ENCODE measurements around the gene DNASE2B. TPM values are rescaled to one million over a fixed set of nuclear protein-coding genes. Genes with fewer than 3 reads are reported as not detected.

The DNASE2B gene
- total and polyA plus RNA-seq, 2 experiments from 2014 or later, result not detected

DNA sequence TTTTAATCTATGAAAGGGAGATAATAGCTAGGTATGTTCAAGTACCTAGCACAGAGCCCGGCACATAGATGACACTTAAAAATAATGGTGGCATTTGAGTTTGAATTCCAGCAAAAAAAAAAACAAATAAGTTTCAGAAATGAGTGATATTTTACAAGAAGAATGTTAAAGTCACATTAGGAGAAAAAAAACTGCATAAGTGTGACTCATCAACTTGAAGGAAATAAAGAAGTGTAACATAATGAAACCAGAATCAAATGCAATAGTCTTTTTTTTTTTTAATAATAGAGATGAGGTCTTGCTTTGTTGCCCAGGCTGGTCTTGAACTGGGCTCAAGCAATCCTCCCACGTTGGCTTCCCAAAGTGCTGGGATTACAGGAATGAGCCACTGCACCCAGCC, 17.1 kb downstream of the DNASE2B start:
- H3K27ac ChIP-seq, result no peak overlapping the region
- no peak overlapping the region for H3K4me2 ChIP-seq
- H3K4me1 ChIP-seq (ENCODE audit: insufficient read depth), result no peaks in the 10 kb centered on the region
- H3K9me2 ChIP-seq (replicated peaks; ENCODE audit: insufficient read depth), result no peaks in the 10 kb centered on the region
- TF ChIP-seq EZH2 (IDR thresholded peaks at IDR 0.05; ENCODE audit: borderline replicate concordance) (no peak), CTCF (IDR thresholded peaks at IDR 0.05; ENCODE audit: poor library complexity) (no peak), EZH2phosphoT487 (IDR thresholded peaks at IDR 0.05; ENCODE audit: low read depth, severe bottlenecking, unreplicated experiment) (no peak)
- no peaks in the 10 kb centered on the region for H4K20me1 ChIP-seq (ENCODE audit: insufficient read depth, poor library complexity, severe bottlenecking)
- H3K79me2 ChIP-seq, result no peaks in the 10 kb centered on the region
- no peak overlapping the region for H3K4me3 ChIP-seq
- H3K36me3 ChIP-seq (replicated peaks; ENCODE audit: insufficient read depth, low read depth), result no peaks in the 10 kb centered on the region
- no peak for DNase-seq (ENCODE audit: low spot score)
- 83% methylated on average over 2 of the region's 2 CpGs for WGBS (ENCODE audit: low lambda C conversion rate, missing lambda C conversion rate)
- no peak overlapping the region for H2AFZ ChIP-seq
- no peaks in the 10 kb centered on the region for H3K9me3 ChIP-seq (ENCODE audit: low read depth)
- H3K27me3 ChIP-seq, result no peaks in the 10 kb centered on the region

DNA sequence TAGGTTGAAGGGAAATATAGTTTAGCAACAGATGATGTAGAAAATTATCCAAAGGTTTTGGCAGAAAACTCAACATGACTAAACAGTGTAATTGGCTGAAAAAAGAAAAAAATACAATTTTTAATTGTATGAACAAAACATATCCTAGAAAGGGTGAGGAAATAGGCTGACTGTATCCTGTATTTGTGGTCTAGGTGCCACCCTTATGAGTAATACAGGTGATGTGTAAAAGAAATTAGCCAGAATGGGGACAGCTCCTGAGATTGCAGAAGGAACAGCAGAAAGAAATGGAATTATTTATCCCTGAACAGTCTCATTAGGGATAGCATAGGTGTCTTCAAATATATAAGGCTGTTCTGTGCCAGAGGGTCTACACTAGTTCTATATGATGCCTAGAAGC, 24.6 kb downstream of the DNASE2B start:
- Histone ChIP-seq H4K20me1 (ENCODE audit: insufficient read depth, poor library complexity, severe bottlenecking) (no peaks in the 10 kb centered on the region), H3K9me3 (ENCODE audit: low read depth) (no peaks in the 10 kb centered on the region)

DNA sequence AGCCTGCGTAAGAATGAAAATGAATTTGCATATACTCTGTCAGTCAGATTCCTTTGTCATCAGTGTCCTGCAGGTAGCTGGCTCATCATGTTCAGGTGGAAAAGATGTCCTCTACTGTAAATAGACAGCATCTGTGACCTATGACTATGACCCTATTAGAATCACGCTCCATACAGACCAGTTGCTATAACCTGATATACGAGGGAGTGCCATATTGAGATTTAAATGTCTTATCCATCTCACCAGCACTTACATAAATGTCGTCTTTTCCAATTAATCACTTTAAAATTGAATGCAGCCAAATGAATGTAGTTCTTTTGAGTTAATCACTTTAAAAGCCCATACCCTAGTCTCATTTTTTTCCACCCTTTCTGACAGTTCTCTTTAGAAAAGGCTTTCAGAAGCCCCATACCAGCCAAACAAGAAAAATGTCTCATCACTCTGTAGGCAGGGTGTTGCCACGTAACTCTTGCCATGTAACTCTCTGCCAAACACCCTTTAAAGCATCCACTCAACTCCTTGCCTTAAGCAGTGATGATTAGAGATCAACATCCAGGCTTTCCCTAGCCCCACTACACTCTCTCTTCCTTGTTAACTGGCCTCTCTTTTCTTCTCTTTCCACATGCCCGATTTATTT, 26.3 kb downstream of the DNASE2B start:
- Histone ChIP-seq H3K27me3 (no peaks in the 10 kb centered on the region), H3K9me3 (ENCODE audit: low read depth) (no peaks in the 10 kb centered on the region), H3K36me3 (replicated peaks; ENCODE audit: insufficient read depth, low read depth) (no peaks in the 10 kb centered on the region), H3K4me1 (ENCODE audit: insufficient read depth) (no peaks in the 10 kb centered on the region), H4K20me1 (ENCODE audit: insufficient read depth, poor library complexity, severe bottlenecking) (no peaks in the 10 kb centered on the region), H2AFZ (no peak overlapping the region), H3K9me2 (replicated peaks; ENCODE audit: insufficient read depth) (no peaks in the 10 kb centered on the region), H3K27ac (no peak overlapping the region), H3K4me3 (no peak overlapping the region), H3K79me2 (no peaks in the 10 kb centered on the region), H3K4me2 (no peak overlapping the region)
- no peak for DNase-seq (ENCODE audit: low spot score)
- TF ChIP-seq EZH2phosphoT487 (IDR thresholded peaks at IDR 0.05; ENCODE audit: low read depth, severe bottlenecking, unreplicated experiment), result no peak
- TF ChIP-seq CTCF (IDR thresholded peaks at IDR 0.05; ENCODE audit: poor library complexity), result no peak
- no peak for TF ChIP-seq EZH2 (IDR thresholded peaks at IDR 0.05; ENCODE audit: borderline replicate concordance)
- WGBS (ENCODE audit: low lambda C conversion rate, missing lambda C conversion rate), result 83% methylated on average over 6 of the region's 6 CpGs

More for the DNA sequence above, 24.6 kb downstream of the DNASE2B start:
- Histone ChIP-seq H3K9me2 (replicated peaks; ENCODE audit: insufficient read depth) (no peaks in the 10 kb centered on the region), H3K36me3 (replicated peaks; ENCODE audit: insufficient read depth, low read depth) (no peaks in the 10 kb centered on the region), H3K27me3 (no peaks in the 10 kb centered on the region), H3K4me2 (no peak overlapping the region), H3K4me3 (no peak overlapping the region), H3K79me2 (no peaks in the 10 kb centered on the region), H3K4me1 (ENCODE audit: insufficient read depth) (no peaks in the 10 kb centered on the region), H2AFZ (no peak overlapping the region), H3K27ac (no peak overlapping the region)
- TF ChIP-seq EZH2phosphoT487 (IDR thresholded peaks at IDR 0.05; ENCODE audit: low read depth, severe bottlenecking, unreplicated experiment), result no peak
- no peak for TF ChIP-seq EZH2 (IDR thresholded peaks at IDR 0.05; ENCODE audit: borderline replicate concordance)
- no peak for TF ChIP-seq CTCF (IDR thresholded peaks at IDR 0.05; ENCODE audit: poor library complexity)
- no peak for DNase-seq (ENCODE audit: low spot score)
